Left renal cortex interstitium (tissue), 4 donors: ENCODE measurements around the gene RBM5. TPM values are rescaled to one million over a fixed set of nuclear protein-coding genes. Genes with fewer than 3 reads are reported as not detected.

Source experiments
- DNase-seq, 4 donors: peaks; one replicate each; pipeline ENCODE4 v3.0.0-alpha.2; 2013; ENCODE audit warnings: low read depth in 4 of 4, low spot score in 2 of 4, missing footprints in 1 of 4
- polyA plus RNA-seq, 4 donors: library from polyadenylated mRNA; unstranded; fragments of 120-200 nt; gene quantifications; one replicate each; pipeline ENCODE4 v1.2.1, GENCODE V29; 2013; ENCODE audit not compliant: insufficient read length in 4 of 4

Gene RBM5
- polyA plus RNA-seq, 4 donors = 202 to 421 (median 311) TPM

GRCh38 chr3:50121072-50122032 lies 32.6 kb downstream of the RBM5 start:
- DNase-seq = no peak

GRCh38 chr3:50122071-50122470 lies 33.4 kb downstream of the RBM5 start:
- no peak for DNase-seq

- DNase-seq = no peak
Observed at GRCh38 chr3:50122661-50123391, 34.1 kb downstream of the RBM5 start.

GRCh38 chr3:50123394-50124051 lies 34.8 kb downstream of the RBM5 start:
- DNase-seq = no peak

- DNase-seq = no peak
Observed at GRCh38 chr3:50124052-50124799, 35.5 kb downstream of the RBM5 start.

- DNase-seq = no peak
Observed at GRCh38 chr3:50124800-50125178, 36.1 kb downstream of the RBM5 start.

- no peak for DNase-seq
Observed at GRCh38 chr3:50125541-50126286, 37.0 kb downstream of the RBM5 start.

- no peak for DNase-seq
Observed at GRCh38 chr3:50126287-50127211, 37.8 kb downstream of the RBM5 start.

GRCh38 chr3:50127251-50127691 lies 38.6 kb downstream of the RBM5 start:
- no peak for DNase-seq

- no peak for DNase-seq
Observed at GRCh38 chr3:50128001-50128400, 39.3 kb downstream of the RBM5 start.

- no peak for DNase-seq
Observed at GRCh38 chr3:50130436-50130835, 41.7 kb downstream of the RBM5 start.

GRCh38 chr3:50132421-50133282 lies 43.9 kb downstream of the RBM5 start:
- DNase-seq = no peak

- DNase-seq = no peak
Observed at GRCh38 chr3:50133283-50133615, 44.5 kb downstream of the RBM5 start.

GRCh38 chr3:50134367-50134766 lies 45.6 kb downstream of the RBM5 start:
- no peak for DNase-seq

GRCh38 chr3:50135964-50136363 lies 47.2 kb downstream of the RBM5 start:
- DNase-seq = no peak

GRCh38 chr3:50136714-50137405 lies 48.1 kb downstream of the RBM5 start:
- no peak for DNase-seq

- DNase-seq = no peak
Observed at GRCh38 chr3:50137531-50137930, 48.8 kb downstream of the RBM5 start.
